PC-9 (cell line): ENCODE results near the gene GPR22. TPM values are rescaled to one million over a fixed set of nuclear protein-coding genes. Genes with fewer than 3 reads are reported as not detected.

Experiments
- BruUV-seq: library from RNA; stranded (reverse); fragments of 400-500 nt; replicated peaks from 2 replicates; lab custom pipeline; 2021; lab: Mats Ljungman, UMichigan
- CTCF ChIA-PET: fragments of 300-600 bp; sonication (Branson Sonifier 250); formaldehyde crosslinking; loops from one replicate; lab custom pipeline; 2022; ENCODE audit warnings: antibody characterized with exemption; lab: Charles Lee
- POLR2A ChIA-PET: fragments of 300-600 bp; sonication (Branson Sonifier 250); formaldehyde crosslinking; loops from one replicate; lab custom pipeline; 2022; ENCODE audit warnings: antibody characterized with exemption; ENCODE audit not compliant: unreplicated experiment; lab: Charles Lee
- DNase-seq, 2 experiments: peaks; one replicate each; pipeline versions ENCODE4 v3.0.0 to v3.0.0-alpha.2; 2015 to 2022; ENCODE audit warnings: mixed read lengths in 1 of 2
- H2AFZ ChIP-seq: fragments of 200-600 bp; sonication (generic); 2 replicates; pipeline ENCODE4 v1.8.1; 2017; ENCODE audit warnings: antibody characterized with exemption
- H3F3A ChIP-seq: fragments of 200-600 bp; sonication (generic); 2 replicates; pipeline ENCODE4 v1.8.1; 2017; ENCODE audit warnings: antibody characterized with exemption, mild to moderate bottlenecking, low read depth; ENCODE audit not compliant: insufficient read depth
- H3K27ac ChIP-seq: fragments of 200-600 bp; sonication (generic); 2 replicates; pipeline ENCODE4 v1.6.1; 2016; ENCODE audit warnings: mixed run types
- H3K27me3 ChIP-seq: fragments of 200-600 bp; sonication (generic); 2 replicates; pipeline ENCODE4 v1.6.1; 2016; ENCODE audit warnings: low read depth, mixed run types; ENCODE audit not compliant: insufficient read depth
- H3K36me3 ChIP-seq: fragments of 200-600 bp; sonication (generic); 2 replicates; pipeline ENCODE4 v1.6.1; 2016; ENCODE audit warnings: low read depth, mixed run types
- H3K4me1 ChIP-seq: fragments of 200-600 bp; sonication (generic); replicated peaks from 2 replicates; pipeline ENCODE4 v1.6.1; 2016; ENCODE audit warnings: mixed run types; ENCODE audit not compliant: insufficient read depth
- H3K4me2 ChIP-seq: fragments of 200-600 bp; sonication (generic); 2 replicates; pipeline ENCODE4 v1.6.1; 2017; ENCODE audit warnings: mixed run types
- H3K4me3 ChIP-seq: fragments of 200-600 bp; sonication (generic); 2 replicates; pipeline ENCODE4 v1.6.1; 2016; ENCODE audit warnings: mixed run types
- H3K79me2 ChIP-seq: fragments of 200-600 bp; sonication (generic); 2 replicates; pipeline ENCODE4 v1.6.1; 2017; ENCODE audit warnings: low read depth, mixed run types
- H3K9me2 ChIP-seq: fragments of 200-600 bp; sonication (generic); 2 replicates; pipeline ENCODE4 v1.8.1; 2017; ENCODE audit warnings: mild to moderate bottlenecking; ENCODE audit not compliant: insufficient read depth
- H3K9me3 ChIP-seq: fragments of 200-600 bp; sonication (generic); 2 replicates; pipeline ENCODE4 v1.8.1; 2016; ENCODE audit warnings: low read depth; ENCODE audit not compliant: insufficient read depth
- H4K20me1 ChIP-seq: fragments of 200-600 bp; sonication (generic); 2 replicates; pipeline ENCODE4 v1.8.1; 2017; ENCODE audit not compliant: insufficient read depth
- EZH2 ChIP-seq: fragments of 200-600 bp; sonication (generic); IDR thresholded peaks from 2 replicates; pipeline ENCODE4 v1.8.0; 2017; ENCODE audit warnings: antibody characterized with exemption, low read depth
- intact Hi-C: fragments of 100-400 bp; cut with micrococcal nuclease; formaldehyde crosslinking; loops from one replicate; pipeline ENCODE4 v1.10.0; 2022; ENCODE audit not compliant: unreplicated experiment
- total RNA-seq: library from RNA; stranded (reverse); gene quantifications from 2 replicates; pipeline ENCODE4 v1.2.3, GENCODE V29; 2021
- TF ChIP-seq, protein P1 (sequence below): fragments of 200-600 bp; sonication (generic); conservative IDR thresholded peaks from 2 replicates; pipeline ENCODE4 v1.6.1; 2017; ENCODE audit warnings: mixed run types, antibody characterized with exemption, mild to moderate bottlenecking, moderate library complexity

GPR22 gene
- total RNA-seq, 1 experiment from 2014 or later, result not detected

DNA sequence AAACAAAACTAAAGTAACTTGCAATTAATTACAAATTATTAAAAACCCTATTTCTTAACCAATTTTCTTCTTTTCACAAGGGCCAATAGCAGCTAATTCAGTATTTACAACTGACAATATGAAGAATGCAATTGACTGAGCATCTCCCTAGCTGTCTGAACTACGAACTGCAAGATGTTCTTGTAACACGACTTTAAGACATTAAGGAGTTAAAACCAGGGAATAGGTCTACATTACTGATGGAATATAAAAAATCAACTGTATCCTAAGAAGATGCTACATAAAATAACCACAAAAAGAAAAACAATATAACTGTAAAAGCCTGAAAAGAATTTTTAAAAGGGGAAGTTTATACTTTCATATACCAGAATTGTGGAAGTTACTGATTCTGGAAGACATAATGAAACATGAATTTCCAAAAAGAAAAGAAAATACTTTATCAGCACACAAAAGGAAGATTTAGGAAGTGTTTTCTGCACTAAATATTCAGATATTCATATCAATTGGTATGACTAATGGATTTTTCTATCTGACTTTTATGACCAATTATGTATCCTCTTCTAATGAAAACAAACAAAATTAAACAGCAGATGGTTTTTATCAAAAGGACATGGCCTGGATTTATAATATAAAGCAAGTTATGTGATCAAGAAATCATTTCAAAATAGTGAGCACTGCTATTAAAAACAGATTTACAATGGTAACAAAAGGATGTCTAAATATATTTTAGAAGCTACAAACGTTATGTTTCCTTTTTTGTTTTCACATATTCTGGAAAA is 1.6 kb downstream of the GPR22 start:
- H2AFZ ChIP-seq, result no peak overlapping the region
- no peaks in the 10 kb centered on the region for H3K36me3 ChIP-seq
- no peak for DNase-seq
- TF ChIP-seq, protein P1, sequence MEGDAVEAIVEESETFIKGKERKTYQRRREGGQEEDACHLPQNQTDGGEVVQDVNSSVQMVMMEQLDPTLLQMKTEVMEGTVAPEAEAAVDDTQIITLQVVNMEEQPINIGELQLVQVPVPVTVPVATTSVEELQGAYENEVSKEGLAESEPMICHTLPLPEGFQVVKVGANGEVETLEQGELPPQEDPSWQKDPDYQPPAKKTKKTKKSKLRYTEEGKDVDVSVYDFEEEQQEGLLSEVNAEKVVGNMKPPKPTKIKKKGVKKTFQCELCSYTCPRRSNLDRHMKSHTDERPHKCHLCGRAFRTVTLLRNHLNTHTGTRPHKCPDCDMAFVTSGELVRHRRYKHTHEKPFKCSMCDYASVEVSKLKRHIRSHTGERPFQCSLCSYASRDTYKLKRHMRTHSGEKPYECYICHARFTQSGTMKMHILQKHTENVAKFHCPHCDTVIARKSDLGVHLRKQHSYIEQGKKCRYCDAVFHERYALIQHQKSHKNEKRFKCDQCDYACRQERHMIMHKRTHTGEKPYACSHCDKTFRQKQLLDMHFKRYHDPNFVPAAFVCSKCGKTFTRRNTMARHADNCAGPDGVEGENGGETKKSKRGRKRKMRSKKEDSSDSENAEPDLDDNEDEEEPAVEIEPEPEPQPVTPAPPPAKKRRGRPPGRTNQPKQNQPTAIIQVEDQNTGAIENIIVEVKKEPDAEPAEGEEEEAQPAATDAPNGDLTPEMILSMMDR, result no peak
- no peak overlapping the region for H3K27ac ChIP-seq
- 0 out of 2 replicates have a peak, but pooled peaks cover 4% of the 10 kb centered on the region for H3F3A ChIP-seq
- no peaks in the 10 kb centered on the region for H3K79me2 ChIP-seq
- H3K4me3 ChIP-seq, result no peak overlapping the region
- H3K9me3 ChIP-seq, result no peaks in the 10 kb centered on the region
- H4K20me1 ChIP-seq, result no peaks in the 10 kb centered on the region
- no peaks in the 10 kb centered on the region for H3K27me3 ChIP-seq
- H3K4me1 ChIP-seq, result no peaks in the 10 kb centered on the region
- BruUV-seq, result no TSS peak
- intact Hi-C loops, result no loop called here
- POLR2A ChIA-PET, result interaction anchor here (0.7 kb wide), 1 partner anchor 292 kb away, joined by 4 read pairs; no protein-coding TSS in a partner anchor
- CTCF ChIA-PET, result interaction anchor here (0.6 kb wide), 1 partner anchor 59 kb away, joined by 6 read pairs; no protein-coding TSS in a partner anchor
- no peak overlapping the region for H3K4me2 ChIP-seq
- no peaks in the 10 kb centered on the region for H3K9me2 ChIP-seq

DNA sequence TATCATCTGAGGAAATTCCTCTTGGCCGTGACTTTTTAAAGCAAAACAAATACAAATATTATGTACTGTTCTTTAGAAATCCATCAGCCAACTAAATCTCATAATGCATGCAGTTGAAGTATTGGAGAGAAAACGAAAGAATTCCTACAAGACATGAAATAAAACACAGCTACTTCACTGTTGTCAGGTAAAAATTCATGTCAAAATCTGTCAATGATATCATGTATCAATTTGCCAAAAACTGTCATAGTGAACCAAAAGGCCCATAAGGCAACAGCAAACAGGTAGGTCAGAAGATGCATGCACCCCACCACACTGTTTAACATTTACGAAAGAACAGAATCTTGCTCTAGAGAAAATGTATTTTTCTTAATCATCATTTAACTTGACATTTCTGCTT is 2.3 kb downstream of the GPR22 start:
- TF ChIP-seq EZH2, result no peak
- Histone ChIP-seq H3K27me3 (no peaks in the 10 kb centered on the region), H3K27ac (no peak overlapping the region), H3K4me1 (no peaks in the 10 kb centered on the region), H3K9me3 (no peaks in the 10 kb centered on the region), H3K9me2 (no peaks in the 10 kb centered on the region), H3K36me3 (no peaks in the 10 kb centered on the region), H3F3A (0 out of 2 replicates have a peak, but pooled peaks cover 4% of the 10 kb centered on the region), H3K4me3 (no peak overlapping the region), H3K79me2 (no peaks in the 10 kb centered on the region), H2AFZ (no peak overlapping the region), H3K4me2 (no peak overlapping the region), H4K20me1 (no peaks in the 10 kb centered on the region)
- ChIA-PET CTCF (interaction anchor here (0.6 kb wide), 1 partner anchor 58 kb away, joined by 6 read pairs; no protein-coding TSS in a partner anchor), POLR2A (no interaction called here)
- BruUV-seq, result no TSS peak
- intact Hi-C loops, result no loop called here
- DNase-seq, result no peak

DNA sequence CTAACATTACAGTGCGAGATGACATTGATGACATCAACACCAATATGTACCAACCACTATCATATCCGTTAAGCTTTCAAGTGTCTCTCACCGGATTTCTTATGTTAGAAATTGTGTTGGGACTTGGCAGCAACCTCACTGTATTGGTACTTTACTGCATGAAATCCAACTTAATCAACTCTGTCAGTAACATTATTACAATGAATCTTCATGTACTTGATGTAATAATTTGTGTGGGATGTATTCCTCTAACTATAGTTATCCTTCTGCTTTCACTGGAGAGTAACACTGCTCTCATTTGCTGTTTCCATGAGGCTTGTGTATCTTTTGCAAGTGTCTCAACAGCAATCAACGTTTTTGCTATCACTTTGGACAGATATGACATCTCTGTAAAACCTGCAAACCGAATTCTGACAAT is 4.3 kb downstream of the GPR22 start:
- Histone ChIP-seq H3K4me2 (no peak overlapping the region), H4K20me1 (no peaks in the 10 kb centered on the region), H3F3A (0 out of 2 replicates have a peak, but pooled peaks cover 4% of the 10 kb centered on the region), H3K4me1 (no peaks in the 10 kb centered on the region), H3K36me3 (no peaks in the 10 kb centered on the region), H3K9me2 (no peaks in the 10 kb centered on the region), H3K27me3 (no peaks in the 10 kb centered on the region), H2AFZ (no peak overlapping the region), H3K27ac (no peak overlapping the region), H3K4me3 (no peak overlapping the region), H3K79me2 (no peaks in the 10 kb centered on the region), H3K9me3 (no peaks in the 10 kb centered on the region)
- no peak for TF ChIP-seq EZH2
- TF ChIP-seq, protein P1, result no peak
- no peak for DNase-seq
- intact Hi-C loops, result no loop called here
- ChIA-PET CTCF (interaction anchor here (0.5 kb wide), 1 partner anchor 401 kb away, joined by 4 read pairs; no protein-coding TSS in a partner anchor), POLR2A (no interaction called here)
- no TSS peak for BruUV-seq
